Measurements from ENCODE around the gene AFG1L.
"Not testable (repeated sequence)": the region's sequence is repeated elsewhere in the genome, so short reads cannot be mapped to it uniquely, and the experiment has no call there.

Gene AFG1L

DNA sequence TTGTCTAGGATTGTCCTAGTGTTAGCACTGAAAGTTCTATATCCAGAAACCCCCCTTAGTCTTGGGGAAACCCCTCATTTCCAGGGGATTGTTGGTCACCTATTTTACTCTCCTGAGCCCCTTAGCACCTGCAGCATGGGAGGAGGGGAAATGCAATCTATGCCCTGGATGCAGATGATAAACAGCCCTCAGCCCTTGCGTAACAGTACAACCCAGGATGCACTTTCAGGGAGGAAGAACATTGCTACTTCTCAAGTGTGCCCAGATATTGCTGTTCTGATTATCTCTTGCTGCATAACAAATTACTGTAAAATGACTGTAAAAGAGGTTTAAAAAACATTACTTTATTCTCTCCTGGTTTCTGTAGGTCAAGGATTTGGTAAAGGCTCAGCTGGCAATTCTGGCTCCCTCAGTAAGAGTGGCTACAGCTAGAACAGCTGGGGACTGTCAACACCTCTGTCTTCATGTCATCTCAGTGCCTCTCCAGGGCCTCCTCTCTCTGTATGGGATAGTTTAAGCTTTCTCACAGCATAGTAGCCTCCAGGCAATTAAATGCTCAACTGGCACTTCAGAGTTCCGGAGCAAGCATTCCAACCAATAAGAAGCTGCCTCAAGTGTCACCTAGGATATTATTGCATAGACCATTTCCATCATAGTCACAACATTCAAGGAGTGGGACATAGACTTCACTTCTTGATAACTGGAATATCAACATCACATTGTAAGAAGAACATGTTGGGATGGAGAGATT, 148.1 kb downstream of the AFG1L start:
- no peak for DNase-seq (ENCODE audit: low read depth)
- TF ChIP-seq, protein P1, sequence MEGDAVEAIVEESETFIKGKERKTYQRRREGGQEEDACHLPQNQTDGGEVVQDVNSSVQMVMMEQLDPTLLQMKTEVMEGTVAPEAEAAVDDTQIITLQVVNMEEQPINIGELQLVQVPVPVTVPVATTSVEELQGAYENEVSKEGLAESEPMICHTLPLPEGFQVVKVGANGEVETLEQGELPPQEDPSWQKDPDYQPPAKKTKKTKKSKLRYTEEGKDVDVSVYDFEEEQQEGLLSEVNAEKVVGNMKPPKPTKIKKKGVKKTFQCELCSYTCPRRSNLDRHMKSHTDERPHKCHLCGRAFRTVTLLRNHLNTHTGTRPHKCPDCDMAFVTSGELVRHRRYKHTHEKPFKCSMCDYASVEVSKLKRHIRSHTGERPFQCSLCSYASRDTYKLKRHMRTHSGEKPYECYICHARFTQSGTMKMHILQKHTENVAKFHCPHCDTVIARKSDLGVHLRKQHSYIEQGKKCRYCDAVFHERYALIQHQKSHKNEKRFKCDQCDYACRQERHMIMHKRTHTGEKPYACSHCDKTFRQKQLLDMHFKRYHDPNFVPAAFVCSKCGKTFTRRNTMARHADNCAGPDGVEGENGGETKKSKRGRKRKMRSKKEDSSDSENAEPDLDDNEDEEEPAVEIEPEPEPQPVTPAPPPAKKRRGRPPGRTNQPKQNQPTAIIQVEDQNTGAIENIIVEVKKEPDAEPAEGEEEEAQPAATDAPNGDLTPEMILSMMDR (IDR thresholded peaks at IDR 0.05; ENCODE audit: control insufficient read depth, insufficient read depth, low read depth, low read length, missing control alignments): no peak
- H3K4me3 ChIP-seq (ENCODE audit: control insufficient read depth, low read depth, low read length): no peak overlapping the region

DNA sequence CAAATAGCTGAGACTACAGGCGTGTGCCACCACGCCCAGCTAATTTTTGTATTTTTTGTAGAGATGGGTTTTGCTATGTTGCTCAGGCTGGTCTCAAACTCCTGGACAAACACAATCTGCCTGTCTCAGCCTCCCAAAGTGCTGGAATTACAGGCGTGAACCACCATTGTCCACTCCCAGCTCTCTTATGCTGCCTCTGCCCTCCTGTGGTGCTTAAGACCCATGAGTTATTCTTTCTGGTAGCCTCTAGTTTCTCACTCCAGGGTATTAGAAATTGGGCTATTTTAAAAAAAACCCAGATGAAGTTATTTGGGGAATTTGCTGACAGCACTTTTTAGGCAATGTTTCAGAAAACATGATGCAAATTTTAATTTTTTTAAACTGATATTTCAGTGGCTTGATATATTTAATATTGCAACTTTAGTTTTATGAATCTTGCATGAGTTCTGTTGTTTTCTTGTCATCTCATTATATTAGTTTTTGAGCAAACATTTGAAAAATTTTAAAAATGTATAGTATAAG, 151.8 kb downstream of the AFG1L start:
- DNase-seq (ENCODE audit: low read depth): no peak
- H3K4me3 ChIP-seq (ENCODE audit: control insufficient read depth, low read depth, low read length): no peak overlapping the region
- TF ChIP-seq, protein P1 (IDR thresholded peaks at IDR 0.05; ENCODE audit: control insufficient read depth, insufficient read depth, low read depth, low read length, missing control alignments): no peak

DNA sequence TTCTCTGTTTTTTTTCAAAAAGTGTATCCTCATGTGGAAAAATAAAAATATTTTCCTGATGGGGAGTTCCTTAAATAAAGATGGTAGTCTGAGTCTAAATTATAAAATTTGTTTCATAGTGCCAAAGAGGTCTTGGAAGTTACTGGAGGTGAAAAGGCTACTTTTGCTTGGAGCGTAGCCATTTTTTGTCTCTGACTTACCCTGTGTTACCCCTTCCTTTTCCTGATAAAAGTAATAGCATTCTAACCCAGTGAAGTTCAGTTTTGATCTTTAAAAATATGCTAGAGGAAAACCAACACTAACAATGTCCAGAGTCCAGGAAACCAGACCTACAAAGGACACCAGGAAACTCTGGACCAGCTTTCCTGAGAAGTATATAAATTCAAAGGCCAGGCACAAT, 153.6 kb downstream of the AFG1L start:
- DNase-seq (ENCODE audit: low read depth): no peak
- no peak overlapping the region for H3K4me3 ChIP-seq (ENCODE audit: control insufficient read depth, low read depth, low read length)
- TF ChIP-seq, protein P1 (IDR thresholded peaks at IDR 0.05; ENCODE audit: control insufficient read depth, insufficient read depth, low read depth, low read length, missing control alignments): no peak

DNA sequence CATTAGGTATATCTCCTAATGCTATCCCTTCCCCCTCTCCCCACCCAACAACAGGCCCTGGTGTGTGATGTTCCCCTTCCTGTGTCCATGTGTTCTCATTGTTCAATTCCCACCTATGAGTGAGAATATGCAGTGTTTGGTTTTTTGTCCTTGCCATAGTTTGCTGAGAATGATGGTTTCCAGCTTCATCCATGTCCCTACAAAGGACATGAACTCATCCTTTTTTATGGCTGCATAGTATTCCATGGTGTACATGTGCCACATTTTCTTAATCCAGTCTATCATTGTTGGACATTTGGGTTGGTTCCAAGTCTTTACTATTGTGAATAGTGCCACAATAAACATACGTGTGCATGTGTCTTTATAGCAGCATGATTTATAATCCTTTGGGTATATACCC, 154.9 kb downstream of the AFG1L start:
- not testable (repeated sequence) for H3K4me3 ChIP-seq (ENCODE audit: control insufficient read depth, low read depth, low read length); DNase-seq (ENCODE audit: low read depth)

DNA sequence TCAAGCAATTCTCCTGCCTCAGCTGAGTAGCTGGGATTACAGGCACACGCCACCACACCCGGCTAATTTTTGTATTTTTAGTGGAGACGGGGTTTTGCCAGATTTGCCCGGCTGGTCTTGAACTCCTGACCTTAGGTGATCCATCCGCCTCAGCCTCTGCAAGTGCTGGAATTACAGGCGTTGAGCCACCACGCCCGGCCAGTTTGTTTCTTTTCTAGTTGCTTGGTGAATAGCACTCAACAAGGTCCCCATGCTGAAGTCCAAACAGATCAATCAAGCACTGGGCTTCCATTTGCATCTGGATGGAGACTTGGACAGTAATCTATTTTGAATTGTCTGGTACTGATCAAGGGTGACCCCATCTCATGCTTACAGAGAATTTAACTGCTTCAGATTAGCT, 157.0 kb downstream of the AFG1L start:
- TF ChIP-seq, protein P1 (IDR thresholded peaks at IDR 0.05; ENCODE audit: control insufficient read depth, insufficient read depth, low read depth, low read length, missing control alignments): no peak
- DNase-seq (ENCODE audit: low read depth): no peak
- no peak overlapping the region for H3K4me3 ChIP-seq (ENCODE audit: control insufficient read depth, low read depth, low read length)

DNA sequence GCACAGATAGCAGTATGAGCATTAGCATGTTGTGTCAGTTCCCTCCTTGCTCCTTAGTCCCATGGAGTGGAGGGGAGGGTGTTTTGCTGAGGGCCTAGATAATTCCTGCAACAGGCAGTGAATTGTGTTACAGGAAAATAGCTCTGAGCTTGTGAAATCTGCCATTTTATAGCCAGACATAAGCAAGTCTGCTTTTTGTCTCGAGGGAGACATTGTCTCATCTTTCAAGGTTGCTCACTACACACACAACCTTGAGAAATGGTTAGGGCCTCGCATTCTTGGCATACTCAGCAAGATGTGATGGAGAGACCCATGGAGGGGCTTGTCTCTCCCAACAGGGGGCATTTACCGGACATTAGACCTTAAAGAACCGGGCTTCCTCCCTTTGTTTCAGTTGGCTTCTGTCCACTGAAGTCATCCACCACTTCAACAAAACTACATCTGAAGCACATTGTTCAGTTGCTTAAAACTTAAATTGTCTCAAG, 157.9 kb downstream of the AFG1L start:
- TF ChIP-seq, protein P1 (IDR thresholded peaks at IDR 0.05; ENCODE audit: control insufficient read depth, insufficient read depth, low read depth, low read length, missing control alignments): no peak
- no peak for DNase-seq (ENCODE audit: low read depth)
- H3K4me3 ChIP-seq (ENCODE audit: control insufficient read depth, low read depth, low read length): no peak overlapping the region

DNA sequence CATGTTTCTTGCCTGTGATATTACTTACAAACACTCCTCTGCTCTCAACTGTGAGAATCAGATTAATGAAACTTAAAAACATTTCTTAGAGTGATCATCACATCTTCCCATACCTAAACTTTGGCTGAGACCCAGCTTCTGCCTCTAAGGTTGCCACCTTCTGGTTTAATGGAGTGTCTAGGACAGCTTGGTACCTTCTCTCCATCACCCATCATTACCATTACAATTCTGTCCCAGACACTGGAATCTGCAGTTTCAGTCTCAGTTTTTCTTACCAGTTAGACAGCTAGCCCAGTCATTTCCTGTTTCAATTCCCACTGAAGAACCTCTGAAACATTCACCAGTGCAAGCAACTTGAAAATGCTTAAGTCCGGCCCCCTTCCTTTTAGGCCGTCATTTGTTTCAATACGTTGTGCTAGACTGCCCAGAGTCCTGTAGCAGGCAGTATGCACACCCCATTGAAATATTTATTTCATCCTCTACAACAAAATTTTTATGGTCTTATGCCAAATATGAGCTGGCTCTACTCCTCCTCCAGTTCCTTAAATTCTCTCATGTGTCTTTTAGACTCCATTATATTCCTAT, 158.8 kb downstream of the AFG1L start:
- DNase-seq (ENCODE audit: low read depth): no peak
- TF ChIP-seq, protein P1 (IDR thresholded peaks at IDR 0.05; ENCODE audit: control insufficient read depth, insufficient read depth, low read depth, low read length, missing control alignments): no peak

More for the DNA sequence above, 158.8 kb downstream of the AFG1L start:
- H3K4me3 ChIP-seq (ENCODE audit: control insufficient read depth, low read depth, low read length): no peak overlapping the region

Measured in AG09309 (cell line).